Erythroblast (primary cell): Measurements from ENCODE around the gene DHCR7.

Experiments
- DNase-seq, 2 experiments: peaks; one replicate each; lab custom pipeline; 2025; lab: John Stamatoyannopoulos, UW
- GATA1 ChIP-seq: IDR thresholded peaks from 2 replicates; pipeline ENCODE4 v1.6.1; 2011; ENCODE audit warnings: low read depth, mild to moderate bottlenecking, control low read depth, low read length, moderate library complexity
- POLR2A ChIP-seq: IDR thresholded peaks from 2 replicates; pipeline ENCODE4 v1.6.1; 2011; ENCODE audit warnings: mild to moderate bottlenecking, low read length

DHCR7 gene, protein sequence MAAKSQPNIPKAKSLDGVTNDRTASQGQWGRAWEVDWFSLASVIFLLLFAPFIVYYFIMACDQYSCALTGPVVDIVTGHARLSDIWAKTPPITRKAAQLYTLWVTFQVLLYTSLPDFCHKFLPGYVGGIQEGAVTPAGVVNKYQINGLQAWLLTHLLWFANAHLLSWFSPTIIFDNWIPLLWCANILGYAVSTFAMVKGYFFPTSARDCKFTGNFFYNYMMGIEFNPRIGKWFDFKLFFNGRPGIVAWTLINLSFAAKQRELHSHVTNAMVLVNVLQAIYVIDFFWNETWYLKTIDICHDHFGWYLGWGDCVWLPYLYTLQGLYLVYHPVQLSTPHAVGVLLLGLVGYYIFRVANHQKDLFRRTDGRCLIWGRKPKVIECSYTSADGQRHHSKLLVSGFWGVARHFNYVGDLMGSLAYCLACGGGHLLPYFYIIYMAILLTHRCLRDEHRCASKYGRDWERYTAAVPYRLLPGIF

DNA sequence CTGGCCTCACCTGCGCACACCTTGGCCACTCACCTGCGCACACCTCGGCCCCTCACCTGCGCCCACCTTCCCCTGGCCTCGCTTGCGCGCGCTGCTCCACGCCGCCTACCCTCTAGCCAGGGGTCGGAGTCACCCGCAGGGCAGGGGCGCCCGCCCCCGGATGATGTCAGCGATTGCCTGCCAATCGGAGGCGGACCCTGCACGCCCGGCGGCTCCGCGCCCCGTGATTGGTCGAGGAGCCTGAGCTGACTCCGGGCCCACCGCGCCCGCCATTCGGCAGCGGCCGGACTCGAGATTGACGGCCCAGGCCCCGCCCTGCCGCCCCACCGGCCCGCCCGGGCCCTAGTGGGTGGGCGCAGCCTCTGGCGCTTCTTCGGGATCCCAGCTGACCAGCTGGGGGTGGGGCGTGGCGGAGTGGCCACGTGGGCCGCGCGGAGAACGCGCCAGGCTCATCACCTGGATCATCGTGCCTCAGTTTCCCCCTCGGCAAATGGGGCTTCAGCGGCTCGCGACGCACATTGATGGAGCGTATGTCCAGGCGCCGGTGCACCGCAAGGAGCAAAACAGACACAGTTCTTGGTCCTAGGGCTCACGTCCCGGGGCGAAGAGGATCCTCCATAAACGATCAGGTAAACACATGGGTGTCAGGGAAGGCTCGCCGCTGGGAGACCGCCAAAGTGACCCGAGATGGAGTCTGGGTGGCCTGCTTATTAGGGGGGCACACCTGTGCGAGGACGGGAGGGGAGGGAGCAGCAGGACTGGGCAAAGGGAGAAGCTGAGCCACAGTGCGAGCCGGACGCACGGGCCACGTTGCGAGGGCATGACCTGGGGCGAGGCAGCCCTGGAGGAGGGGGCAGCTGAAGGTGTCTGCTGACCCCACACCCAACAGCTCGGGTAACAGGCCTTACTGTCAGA, at the start of gene DHCR7:
Gene DHCR7 (minus strand): TSS at position 137 of the 915 bp plus-strand sequence. CDS start 3,441 bp downstream, outside the sequence.
- DNase-seq = peak; percentile 93 to 94
- no peak for TF ChIP-seq GATA1
- peak; percentile 3 for TF ChIP-seq POLR2A

DNA sequence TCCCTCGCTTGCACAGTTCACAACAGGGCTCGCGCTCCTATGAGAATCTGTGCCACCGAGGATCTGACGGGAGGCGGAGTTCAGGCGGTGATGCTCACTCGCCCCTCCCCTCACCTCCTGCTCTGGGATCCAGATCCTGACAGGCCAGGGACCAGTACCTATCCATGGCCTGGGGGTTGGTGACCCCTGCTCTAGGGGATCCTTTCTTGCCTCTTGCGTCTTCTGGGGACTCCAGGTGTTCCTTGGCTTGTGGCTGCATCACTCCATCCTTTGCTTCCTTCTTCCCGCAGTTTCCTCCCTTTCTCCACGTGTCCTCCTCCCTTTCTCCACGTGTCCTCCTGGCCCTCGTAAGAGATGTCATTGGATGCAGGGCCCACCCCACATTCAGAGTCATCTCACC, 48.2 kb upstream of the DHCR7 start:
- DNase-seq = no peak
- TF ChIP-seq POLR2A = no peak
- TF ChIP-seq GATA1 = no peak

DNA sequence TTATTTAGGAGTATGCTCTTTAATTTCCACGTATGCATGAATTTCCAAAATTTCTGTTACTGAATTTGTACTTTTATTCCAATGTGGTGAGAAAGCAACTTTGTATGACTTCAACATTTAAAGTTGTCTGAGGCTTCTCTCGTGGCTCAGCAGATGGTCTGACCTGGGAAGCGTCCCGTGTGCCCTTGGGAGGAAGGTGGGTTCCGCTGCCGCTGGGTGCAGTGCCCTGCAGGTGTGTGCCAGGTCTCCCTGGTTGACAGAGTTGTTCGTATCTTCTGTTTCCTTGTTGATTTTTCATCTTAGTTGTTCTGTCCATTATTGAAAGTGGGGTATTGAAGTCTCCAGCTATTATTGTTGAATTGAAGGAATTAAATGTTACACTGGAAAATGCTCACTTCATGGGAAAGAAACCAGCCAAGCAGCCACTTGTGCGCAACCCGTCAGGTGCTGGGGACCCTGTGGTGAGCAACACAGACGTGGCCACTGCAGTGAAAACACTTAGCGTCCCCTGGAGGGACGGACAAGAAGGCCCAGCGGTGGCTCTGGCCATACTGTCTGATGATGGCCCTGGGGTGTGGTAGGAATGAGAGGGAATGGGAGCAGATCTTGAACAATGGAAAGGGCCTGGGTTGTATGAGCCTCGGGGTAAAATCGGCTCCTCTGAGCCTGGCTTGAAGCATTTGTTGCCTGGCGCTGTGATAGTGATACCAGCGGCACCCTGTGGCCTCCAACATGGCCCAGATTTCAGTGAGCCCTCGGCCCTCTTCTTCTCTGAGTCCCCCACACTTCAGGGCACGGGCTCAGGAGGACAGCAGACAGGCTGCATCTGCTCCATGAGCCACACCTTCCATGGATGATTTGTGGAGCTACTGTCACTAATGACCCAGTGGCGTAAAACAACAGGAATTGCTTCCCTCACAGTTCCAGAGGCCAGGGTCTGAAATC, 47.4 kb upstream of the DHCR7 start:
- TF ChIP-seq POLR2A (no peak), GATA1 (no peak)
- DNase-seq = no peak

DNA sequence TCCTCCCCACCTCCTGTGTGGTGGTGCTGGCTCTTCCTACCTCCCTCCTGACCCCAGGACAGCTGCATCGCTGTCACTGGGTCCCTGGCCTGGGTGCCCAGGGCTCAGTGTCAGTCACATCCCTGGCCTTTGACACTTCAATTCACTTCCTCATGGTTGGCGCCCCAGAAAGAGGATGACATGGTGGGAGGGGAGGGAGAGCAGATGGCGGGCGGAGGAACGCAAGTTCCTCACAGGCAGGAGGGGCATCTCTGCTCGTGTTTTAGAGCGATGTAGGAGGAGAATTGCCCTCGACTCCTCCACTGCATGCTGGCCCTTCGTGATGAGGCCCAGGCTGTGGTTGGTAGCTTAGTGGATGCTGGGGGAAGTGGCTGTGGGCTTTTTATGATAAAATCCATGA, 43.7 kb upstream of the DHCR7 start:
- TF ChIP-seq POLR2A = no peak
- TF ChIP-seq GATA1 = no peak
- DNase-seq = no peak

DNA sequence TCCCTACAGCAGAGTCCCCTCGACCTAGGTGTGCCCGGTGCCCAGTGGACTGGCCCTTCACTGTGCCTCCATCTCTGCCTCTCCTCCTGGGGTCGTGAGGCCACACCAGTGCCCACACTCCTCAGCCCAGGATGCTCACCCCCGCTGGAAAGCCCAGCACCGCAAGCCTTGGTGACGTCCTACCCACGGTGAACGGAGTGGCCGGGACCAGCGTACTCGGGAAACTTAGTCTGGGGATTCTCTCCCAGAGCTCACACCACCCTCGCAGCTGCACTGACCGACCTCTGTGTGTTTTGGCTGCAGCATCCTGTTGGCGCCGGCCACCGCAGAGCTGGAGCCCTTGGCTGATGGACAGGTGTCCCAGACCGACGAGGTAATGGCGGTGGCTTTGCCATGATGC, 43.3 kb upstream of the DHCR7 start:
- TF ChIP-seq POLR2A (no peak), GATA1 (no peak)
- no peak for DNase-seq

DNA sequence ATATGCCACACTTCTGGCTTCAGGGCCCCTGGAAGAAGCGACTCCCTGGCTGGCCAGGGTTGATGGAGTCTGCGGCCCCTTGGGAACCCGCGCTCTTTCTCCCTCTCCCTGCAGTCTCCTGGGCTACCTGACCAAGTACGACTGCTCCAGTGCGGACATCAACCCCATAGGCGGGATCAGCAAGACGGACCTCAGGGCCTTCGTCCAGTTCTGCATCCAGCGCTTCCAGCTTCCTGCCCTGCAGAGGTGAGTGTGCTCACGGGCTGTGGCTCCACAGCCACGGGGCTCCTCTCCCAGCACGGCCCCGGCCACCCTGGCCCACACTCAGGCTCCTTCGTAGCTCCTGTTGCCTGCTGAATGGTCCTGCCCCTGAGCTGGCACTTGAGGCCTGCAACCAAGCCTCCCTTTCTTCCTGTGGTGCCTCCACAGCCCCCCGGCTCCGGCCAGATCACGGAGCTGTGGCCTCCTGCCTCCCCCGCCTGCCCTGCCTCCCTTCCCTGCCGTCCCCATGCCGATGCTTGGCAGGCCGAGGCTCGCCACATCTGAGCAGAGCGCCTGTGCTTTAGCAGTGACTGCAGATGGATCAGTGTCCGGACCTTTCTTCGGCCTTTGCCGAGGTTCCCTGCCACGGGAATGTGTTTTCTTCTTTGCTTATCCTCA, 42.7 kb upstream of the DHCR7 start:
- no peak for TF ChIP-seq POLR2A
- no peak for TF ChIP-seq GATA1
- no peak for DNase-seq

DNA sequence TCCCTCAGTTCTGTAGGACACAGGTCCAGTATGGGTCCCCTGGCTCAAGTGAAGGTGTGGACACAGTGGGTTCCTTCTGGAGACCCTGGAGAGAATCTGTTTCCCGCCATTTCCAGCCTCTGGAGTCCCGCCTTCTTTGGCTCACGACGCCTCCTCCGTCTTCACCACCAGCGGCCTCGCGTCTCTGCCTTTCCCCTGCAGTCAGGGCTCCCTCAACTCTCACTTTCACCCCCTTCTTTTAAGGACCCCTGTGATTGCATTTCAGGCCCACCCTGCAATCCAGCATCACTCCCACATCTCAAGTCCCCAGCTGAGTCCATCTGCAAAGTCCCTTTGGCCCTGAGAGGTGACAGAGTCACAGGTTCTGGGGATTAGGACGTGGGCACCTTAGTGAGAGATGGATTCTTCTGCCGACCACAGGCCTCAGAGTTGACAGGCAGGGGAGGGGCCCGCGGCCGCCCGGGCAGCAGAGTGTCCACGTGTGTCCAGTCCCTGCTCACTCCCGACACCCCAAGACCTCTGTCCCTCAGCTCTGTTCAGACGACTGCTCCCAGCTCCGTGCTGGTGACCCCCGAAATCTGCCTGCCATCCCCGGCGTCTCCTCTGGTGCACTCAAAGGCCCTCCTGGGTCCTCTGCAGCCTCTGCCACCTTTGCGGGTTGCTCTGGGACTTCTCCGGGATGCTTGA, 42.0 kb upstream of the DHCR7 start:
- DNase-seq = no peak
- no peak for TF ChIP-seq POLR2A
- TF ChIP-seq GATA1 = no peak

DNA sequence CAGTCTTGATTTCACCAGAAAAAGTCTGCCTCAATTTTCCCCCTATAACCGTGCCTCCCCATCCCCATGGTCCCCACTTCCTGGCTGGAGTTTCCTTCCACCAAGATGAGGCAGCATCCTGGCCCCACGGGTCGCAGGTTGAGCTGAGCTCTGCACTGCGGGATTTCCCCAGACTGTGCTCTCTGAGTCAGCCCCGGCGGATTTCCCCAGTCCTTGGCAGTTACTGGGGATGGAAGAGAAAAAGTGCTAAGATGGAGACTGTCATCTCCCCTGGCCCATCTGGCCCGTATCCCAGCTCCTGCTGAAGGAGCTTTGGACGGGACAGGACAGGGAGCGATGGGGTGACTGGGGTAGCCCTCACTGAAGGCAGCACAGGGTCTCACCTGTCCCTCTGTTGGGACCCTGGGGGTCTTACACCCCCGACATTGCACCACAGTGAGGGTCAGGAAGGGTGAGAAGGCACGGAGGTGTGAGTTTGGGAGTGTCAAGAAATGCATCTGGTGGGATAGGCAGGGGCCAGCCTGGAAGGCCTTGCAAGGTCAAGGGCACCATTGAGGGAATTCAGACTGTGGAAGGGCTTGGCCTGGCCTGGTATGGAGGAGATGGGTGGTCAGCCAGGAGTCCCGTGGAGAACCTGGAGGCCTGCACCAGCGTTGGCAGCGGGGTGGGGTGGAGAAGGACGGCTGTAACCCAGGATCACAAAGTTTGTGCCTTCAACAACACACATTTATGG, 41.3 kb upstream of the DHCR7 start:
- TF ChIP-seq GATA1 = no peak
- no peak for TF ChIP-seq POLR2A
- DNase-seq = no peak

DNA sequence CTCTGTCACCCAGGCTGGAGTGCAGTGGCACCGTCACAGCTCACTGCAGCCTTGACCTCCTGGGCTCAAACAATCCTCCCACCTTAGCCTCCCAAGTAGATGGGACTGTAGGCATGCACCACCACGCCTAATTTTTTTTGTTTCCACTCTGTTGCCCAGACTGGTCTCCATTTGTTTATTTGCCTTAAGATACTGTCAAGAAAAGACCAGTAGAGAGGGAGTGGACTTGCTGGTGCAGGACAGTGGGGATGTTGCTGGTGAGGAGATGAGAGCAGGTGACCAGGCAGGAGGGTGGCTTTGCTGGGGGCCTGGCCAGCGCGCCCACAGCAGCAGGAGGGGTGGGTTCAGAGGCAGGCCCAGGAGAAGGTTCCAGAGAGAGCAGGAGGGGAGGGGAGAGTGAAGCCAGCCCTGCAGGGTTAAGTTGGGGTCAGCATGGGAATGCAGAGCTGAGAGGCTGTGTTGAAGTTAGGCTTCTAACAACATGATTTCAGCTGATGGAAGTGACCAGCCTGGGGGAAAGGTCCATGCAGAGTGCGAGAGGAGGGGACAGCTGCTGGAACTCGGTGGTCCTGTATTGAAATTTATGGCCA, 40.6 kb upstream of the DHCR7 start:
- DNase-seq = no peak
- no peak for TF ChIP-seq POLR2A
- TF ChIP-seq GATA1 = no peak

DNA sequence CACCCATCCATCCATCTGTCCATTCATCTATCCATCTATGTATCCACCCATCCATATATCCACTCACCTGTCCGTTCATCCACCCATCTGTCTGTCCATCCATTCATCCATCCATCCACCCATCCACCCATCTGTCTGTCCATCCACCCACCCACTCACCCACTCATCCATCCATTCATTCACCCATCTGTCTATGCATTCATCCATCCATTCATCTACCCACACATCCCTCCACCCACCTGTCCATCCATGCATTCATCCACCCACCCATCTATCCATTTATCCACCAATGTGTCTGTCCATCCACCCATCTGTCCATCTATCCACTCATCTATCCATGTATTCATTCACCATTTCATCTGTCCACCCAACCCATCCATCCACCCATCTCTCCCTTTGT, 38.1 kb upstream of the DHCR7 start:
- TF ChIP-seq POLR2A (no peak), GATA1 (no peak)
- DNase-seq = no peak

DNA sequence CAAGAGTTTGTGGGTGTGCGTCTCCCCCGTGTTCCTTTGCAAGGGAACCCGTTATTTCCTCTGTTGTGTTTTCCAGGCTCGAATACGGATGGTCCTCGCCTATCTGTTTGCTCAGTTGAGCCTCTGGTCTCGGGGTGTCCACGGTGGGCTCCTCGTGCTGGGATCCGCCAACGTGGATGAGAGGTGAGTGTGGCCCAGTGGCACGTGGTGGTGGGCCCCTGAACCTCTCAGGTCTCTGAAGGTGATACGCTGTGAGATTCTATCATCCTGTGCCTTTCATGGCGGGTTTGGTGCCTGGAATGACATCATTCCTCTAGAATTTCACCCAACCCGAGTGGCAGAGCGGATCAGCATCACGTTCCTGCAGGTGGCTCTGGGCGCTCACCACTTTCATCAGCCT, 37.3 kb upstream of the DHCR7 start:
- TF ChIP-seq POLR2A = no peak
- no peak for TF ChIP-seq GATA1
- no peak for DNase-seq
